GM12892 (cell line): ENCODE measurements around the gene OXNAD1.
A peak's percentile ranks its signal among the peaks of the same experiment; 100 is the strongest.

ENCODE experiments used
- DNase-seq: peaks from one replicate; pipeline ENCODE4 v3.0.0; 2011; ENCODE audit not compliant: insufficient read length
- FAIRE-seq: peaks from 2 replicates; lab custom pipeline; 2011; peaks lifted over from hg19 to GRCh38; lab: Jason Lieb, UNC
- POLR2A ChIP-seq: IDR thresholded peaks from 2 replicates; pipeline ENCODE4 v1.6.1; 2011; ENCODE audit warnings: low read depth, low read length, control low read depth
- POLR2AphosphoS5 ChIP-seq: IDR thresholded peaks from 2 replicates; pipeline ENCODE4 v1.6.1; 2011; ENCODE audit warnings: low read depth, low read length, control low read depth
- TAF1 ChIP-seq: IDR thresholded peaks from 2 replicates; pipeline ENCODE4 v1.6.1; 2011; ENCODE audit warnings: low read depth, mild to moderate bottlenecking, control low read depth, low read length, borderline replicate concordance

Gene OXNAD1

GRCh38 chr3:16262174-16262573 lies 2.8 kb upstream of the OXNAD1 start:
- TF ChIP-seq TAF1 (no peak), POLR2AphosphoS5 (no peak), POLR2A (no peak)
- DNase-seq (no peak), FAIRE-seq (no peak)

DNA sequence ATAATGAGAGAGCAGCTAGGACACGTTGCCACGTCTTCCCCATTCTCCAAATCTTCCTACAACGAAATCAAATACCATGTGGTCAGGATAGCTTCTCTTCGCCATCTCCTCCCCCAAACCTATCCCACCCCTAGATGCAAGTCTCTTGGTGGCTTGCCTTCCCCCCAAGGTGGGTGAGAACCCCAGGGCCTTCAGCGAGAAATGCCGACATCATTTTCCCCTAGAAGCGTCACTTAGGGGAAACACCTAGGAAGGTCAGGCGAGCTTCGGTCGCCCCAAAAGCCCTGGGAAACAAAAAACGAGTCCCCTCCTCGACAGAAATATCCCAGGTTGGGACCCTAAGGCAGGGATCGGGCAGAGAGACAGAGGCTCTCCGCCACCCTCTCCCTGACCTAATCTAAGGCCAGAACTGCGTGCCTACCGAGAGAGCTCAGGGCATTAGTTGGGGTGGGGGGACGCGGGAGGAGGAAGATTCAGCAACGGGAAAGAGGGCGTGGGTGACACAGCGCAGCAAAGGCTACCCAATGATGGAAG lies 771 bp upstream of the OXNAD1 start:
- FAIRE-seq: peak; percentile 14
- no peak; the same call in 1 of the 2 replicates for TF ChIP-seq POLR2AphosphoS5
- peak; percentile 14; the same call in 1 of the 2 replicates for TF ChIP-seq POLR2A
- TF ChIP-seq TAF1: 0 out of 2 replicates have a peak, but pooled peaks have one; percentile 41
- no peak for DNase-seq

DNA sequence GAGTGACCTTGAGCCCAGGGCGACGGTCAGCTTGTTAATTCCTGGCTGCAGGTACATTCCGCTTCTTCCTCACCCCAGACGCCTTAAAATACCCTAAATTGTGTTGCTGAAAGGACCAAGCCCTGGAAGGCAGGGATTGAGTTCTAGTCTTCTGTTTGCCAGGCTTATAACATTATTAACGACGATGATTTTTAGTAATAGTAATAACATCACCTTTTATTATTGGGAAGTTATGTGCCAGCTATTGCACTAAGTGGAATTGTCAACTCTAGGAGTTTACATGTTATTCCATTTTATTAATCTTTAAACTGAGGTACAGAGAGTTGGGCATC lies 409 bp downstream of the OXNAD1 start:
- DNase-seq (no peak), FAIRE-seq (no peak)
- TF ChIP-seq POLR2AphosphoS5 (no peak), POLR2A (no peak), TAF1 (no peak)

DNA sequence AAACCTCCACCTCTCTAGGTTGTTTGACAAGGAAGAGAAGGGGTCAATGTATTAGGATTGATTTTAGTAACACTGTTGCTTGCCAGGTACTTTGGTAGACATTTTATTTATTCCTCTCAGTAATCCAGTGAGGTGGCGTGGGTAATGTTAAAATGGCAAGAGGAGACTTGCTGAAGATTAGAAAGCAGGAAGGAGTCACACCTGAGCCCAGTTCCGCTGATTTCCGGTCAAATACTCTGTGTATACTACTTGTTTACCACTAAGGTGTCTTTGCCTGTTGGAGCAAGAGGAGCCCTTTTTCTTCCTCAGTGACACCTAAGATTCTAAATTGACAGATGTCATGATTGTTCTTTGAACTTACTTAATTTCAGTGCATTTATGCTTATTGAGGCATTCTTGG lies 1.7 kb downstream of the OXNAD1 start:
- DNase-seq: no peak
- TF ChIP-seq POLR2AphosphoS5 (no peak), POLR2A (no peak), TAF1 (no peak)
- FAIRE-seq: no peak

GRCh38 chr3:16270855-16271254 lies 5.8 kb downstream of the OXNAD1 start:
- TF ChIP-seq TAF1 (no peak), POLR2AphosphoS5 (no peak), POLR2A (no peak)
- DNase-seq (no peak), FAIRE-seq (no peak)

- DNase-seq: no peak
- TF ChIP-seq POLR2A (no peak), TAF1 (no peak), POLR2AphosphoS5 (no peak)
- no peak for FAIRE-seq
Measured at GRCh38 chr3:16272588-16272987, 7.6 kb downstream of the OXNAD1 start.

DNA sequence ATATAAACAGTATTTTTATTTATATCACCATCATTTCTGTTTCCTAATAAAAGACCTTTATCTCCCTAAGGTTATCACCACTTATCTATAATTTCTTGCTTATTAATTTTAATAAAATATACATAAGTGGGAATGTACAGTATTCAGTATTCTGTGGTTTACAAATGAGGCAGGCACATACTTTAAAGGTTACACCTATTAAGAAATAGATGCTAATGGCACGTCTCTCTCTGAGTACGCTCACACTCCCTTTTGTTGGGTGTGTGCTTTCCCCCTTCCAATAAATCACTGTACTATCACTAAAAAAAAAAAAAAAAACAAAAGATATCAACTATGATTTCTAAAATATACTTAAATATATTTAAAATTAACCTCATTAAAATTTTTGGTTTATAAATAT lies 8.9 kb downstream of the OXNAD1 start:
- no peak for DNase-seq
- FAIRE-seq: no peak
- TF ChIP-seq POLR2AphosphoS5: no peak
- TF ChIP-seq POLR2A: no peak
- no peak for TF ChIP-seq TAF1

- TF ChIP-seq TAF1 (no peak), POLR2A (no peak), POLR2AphosphoS5 (no peak)
- no peak for DNase-seq
- no peak for FAIRE-seq
Measured at GRCh38 chr3:16277471-16277870, 12.5 kb downstream of the OXNAD1 start.

DNA sequence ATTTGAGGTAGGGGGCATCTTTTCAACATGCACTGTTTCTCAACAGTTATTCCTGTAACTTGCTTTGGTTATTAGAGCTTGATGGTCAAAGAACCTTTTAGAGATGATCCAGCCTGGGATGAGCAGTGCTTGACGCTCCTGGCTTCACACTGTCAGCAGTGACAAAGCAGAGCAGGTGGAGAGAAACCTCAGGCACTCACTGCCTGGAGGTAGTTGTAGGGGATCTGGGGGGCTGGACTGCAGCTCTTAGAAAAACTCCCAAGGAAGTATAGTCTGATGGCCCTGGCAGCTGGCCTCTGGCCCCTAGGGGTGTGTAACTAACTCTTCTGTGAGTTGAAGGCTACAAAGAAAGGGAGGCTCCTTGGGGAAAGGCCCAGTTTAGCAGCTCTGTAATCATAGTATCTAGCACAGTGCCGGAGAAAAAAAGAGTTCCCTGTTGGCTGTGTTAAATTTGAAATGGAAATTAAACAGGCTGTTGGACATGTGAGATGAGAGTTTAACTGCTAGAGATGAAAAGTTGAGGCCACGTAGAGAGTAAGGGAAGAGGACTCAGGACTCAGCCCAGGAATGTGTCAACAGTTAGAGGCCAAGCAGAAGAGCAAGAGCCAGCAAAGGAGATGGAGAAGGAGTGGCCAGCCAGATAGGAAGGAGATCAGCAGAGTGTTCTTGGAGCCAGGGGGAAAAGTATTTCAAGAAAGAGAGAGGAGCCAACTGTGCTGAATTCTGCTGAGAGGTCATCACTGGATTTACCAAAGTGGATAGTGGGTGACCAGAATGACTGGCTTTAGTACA lies 14.2 kb downstream of the OXNAD1 start:
- TF ChIP-seq POLR2A (no peak), POLR2AphosphoS5 (no peak), TAF1 (no peak)
- no peak for DNase-seq
- no peak for FAIRE-seq

- no peak for TF ChIP-seq POLR2A
- TF ChIP-seq POLR2AphosphoS5: no peak
- DNase-seq (no peak), FAIRE-seq (no peak)
Measured at GRCh38 chr3:16280671-16281070, 15.7 kb downstream of the OXNAD1 start.

DNA sequence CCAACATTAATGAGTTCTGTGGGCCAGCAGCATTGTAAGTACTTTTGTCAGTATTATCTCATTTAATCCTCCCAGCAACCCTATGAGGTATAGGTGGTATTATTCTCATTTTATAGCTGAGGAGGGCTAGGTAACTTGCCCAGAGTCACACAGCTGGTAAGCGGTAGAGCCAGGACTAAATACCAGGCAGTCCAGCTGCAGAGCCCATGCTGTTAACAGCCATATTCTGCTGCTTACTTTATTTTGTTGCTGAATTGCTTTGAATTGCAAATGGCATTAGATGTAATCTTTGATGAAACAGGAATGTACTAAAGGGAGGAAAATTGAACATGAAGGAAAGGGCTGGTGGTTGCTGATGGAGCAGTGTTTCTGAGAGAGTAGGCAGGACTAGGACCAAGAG lies 19.6 kb downstream of the OXNAD1 start:
- no peak for DNase-seq
- no peak for TF ChIP-seq TAF1

GRCh38 chr3:16286161-16286560 lies 21.1 kb downstream of the OXNAD1 start:
- peak; percentile 58; the same call in 1 of the 2 replicates for TF ChIP-seq POLR2A
- no peak for TF ChIP-seq TAF1
- FAIRE-seq (peak; percentile 76), DNase-seq (no peak)

More for the DNA sequence above, 19.6 kb downstream of the OXNAD1 start:
- FAIRE-seq: no peak
